GM18517 (cell line): ENCODE data around the gene ST8SIA1.

Experiments
- ATAC-seq: cut with Tn5 transposase; IDR thresholded peaks from one replicate; pipeline ENCODE4 v1.9.1; 2021; ENCODE audit warnings: mild to moderate bottlenecking, moderate library complexity; ENCODE audit not compliant: unreplicated experiment

The ST8SIA1 gene

GRCh38 chr12:22332202-22332601 lies 2.3 kb downstream of the ST8SIA1 start:
- no peak for ATAC-seq

- no peak for ATAC-seq
These were observed 4.9 kb downstream of the ST8SIA1 start for GRCh38 chr12:22329621-22330020.

- no peak for ATAC-seq
These were observed 9.3 kb downstream of the ST8SIA1 start for GRCh38 chr12:22325218-22325617.

- ATAC-seq, result no peak
These were observed 12.4 kb downstream of the ST8SIA1 start for GRCh38 chr12:22322091-22322490.

- no peak for ATAC-seq
These were observed 12.9 kb downstream of the ST8SIA1 start for GRCh38 chr12:22321638-22322037.

- ATAC-seq, result no peak
These were observed 13.4 kb downstream of the ST8SIA1 start for GRCh38 chr12:22321018-22321605.

GRCh38 chr12:22318108-22318737 lies 16.3 kb downstream of the ST8SIA1 start:
- ATAC-seq, result no peak

- ATAC-seq, result no peak
These were observed 20.6 kb downstream of the ST8SIA1 start for GRCh38 chr12:22313963-22314330.

GRCh38 chr12:22313286-22313962 lies 21.1 kb downstream of the ST8SIA1 start:
- no peak for ATAC-seq

GRCh38 chr12:22312336-22312735 lies 22.2 kb downstream of the ST8SIA1 start:
- no peak for ATAC-seq

GRCh38 chr12:22310709-22311108 lies 23.8 kb downstream of the ST8SIA1 start:
- ATAC-seq, result no peak

- ATAC-seq, result no peak
These were observed 24.2 kb downstream of the ST8SIA1 start for GRCh38 chr12:22310275-22310674.

- no peak for ATAC-seq
These were observed 26.7 kb downstream of the ST8SIA1 start for GRCh38 chr12:22307811-22308210.

GRCh38 chr12:22306311-22306710 lies 28.2 kb downstream of the ST8SIA1 start:
- no peak for ATAC-seq

- no peak for ATAC-seq
These were observed 30.2 kb downstream of the ST8SIA1 start for GRCh38 chr12:22304341-22304740.

GRCh38 chr12:22299294-22299912 lies 35.1 kb downstream of the ST8SIA1 start:
- no peak for ATAC-seq

- no peak for ATAC-seq
These were observed 45.3 kb downstream of the ST8SIA1 start for GRCh38 chr12:22289250-22289649.

- no peak for ATAC-seq
These were observed 46.5 kb downstream of the ST8SIA1 start for GRCh38 chr12:22287776-22288621.

- no peak for ATAC-seq
These were observed 47.4 kb downstream of the ST8SIA1 start for GRCh38 chr12:22287101-22287500.

GRCh38 chr12:22286569-22286968 lies 47.9 kb downstream of the ST8SIA1 start:
- ATAC-seq, result no peak

GRCh38 chr12:22285846-22286245 lies 48.7 kb downstream of the ST8SIA1 start:
- no peak for ATAC-seq
